NCI-H1930 (cell line): ENCODE measurements around the gene TNNI3.
"Not testable (repeated sequence)": the region's sequence is repeated elsewhere in the genome, so short reads cannot be mapped to it uniquely, and the experiment has no call there.

Source experiments
- DNase-seq, 2 experiments: peaks; one replicate each; lab custom pipeline; 2025; lab: John Stamatoyannopoulos, UW

The TNNI3 gene

GRCh38 chr19:55113570-55114039 lies 43.9 kb downstream of the TNNI3 start:
- no peak for DNase-seq

GRCh38 chr19:55112777-55113569 lies 44.6 kb downstream of the TNNI3 start:
- DNase-seq = no peak

GRCh38 chr19:55112246-55112776 lies 45.2 kb downstream of the TNNI3 start:
- DNase-seq = no peak

- DNase-seq = no peak
Measured at GRCh38 chr19:55111238-55111831, 46.2 kb downstream of the TNNI3 start.

GRCh38 chr19:55109527-55110291 lies 47.8 kb downstream of the TNNI3 start:
- no peak for DNase-seq

GRCh38 chr19:55107252-55107651 lies 50.3 kb downstream of the TNNI3 start:
- DNase-seq = not testable (repeated sequence)

- DNase-seq = no peak
Measured at GRCh38 chr19:55106591-55106990, 50.9 kb downstream of the TNNI3 start.

GRCh38 chr19:55105237-55105636 lies 52.3 kb downstream of the TNNI3 start:
- DNase-seq = no peak

GRCh38 chr19:55103190-55103589 lies 54.3 kb downstream of the TNNI3 start:
- DNase-seq = no peak
